K562 (cell line): ENCODE results near the gene CPEB1. TPM values are rescaled to one million over a fixed set of nuclear protein-coding genes. Genes with fewer than 3 reads are reported as not detected.

Experiments used
- ATAC-seq: fragments of 200-7000 bp; cut with Tn5 transposase; 3 replicates; pipeline ENCODE4 v1.9.1; 2020; ENCODE audit warnings: moderate library complexity
- BruUV-seq: library from RNA; stranded (reverse); fragments of 400-500 nt; replicated peaks from 2 replicates; lab custom pipeline; 2021; lab: Mats Ljungman, UMichigan
- CTCF ChIA-PET: fragments of 300-600 bp; formaldehyde crosslinking; extraction: SDS; loops from one replicate; lab custom pipeline; 2021; ENCODE audit warnings: low intra/inter-chr PET ratio; lab: Yijun Ruan, JAX
- POLR2A ChIA-PET: fragments of 300-600, 350-650 bp; sonication (Branson Sonifier 250); formaldehyde crosslinking; extraction: SDS; loops from one replicate; lab custom pipeline; 2021; ENCODE audit warnings: antibody characterized with exemption, inconsistent platforms; lab: Yijun Ruan, JAX
- DNase-seq, 4 experiments: peaks; one replicate each; pipeline versions ENCODE4 v3.0.0 to v3.0.0-alpha.2; 2011 to 2018; ENCODE audit warnings: low spot score in 3 of 4, mixed read lengths in 3 of 4; ENCODE audit errors: extremely low read depth in 1 of 4
- FAIRE-seq: peaks from 2 replicates; lab custom pipeline; 2011; peaks lifted over from hg19 to GRCh38; lab: Jason Lieb, UNC
- H2AFZ ChIP-seq: 2 replicates; pipeline ENCODE4 v1.6.0; 2011; ENCODE audit warnings: low read depth, low read length, control low read depth, inconsistent platforms
- H3K27ac ChIP-seq: fragments of 200-600 bp; 3 replicates; pipeline ENCODE4 v1.8.0; 2011; ENCODE audit warnings: low read depth, mild to moderate bottlenecking, control low read depth, inconsistent platforms, low read length, moderate library complexity, mixed read lengths; ENCODE audit errors: extremely low read depth
- H3K27me3 ChIP-seq, 2 experiments: fragments of 300-600 bp in 1 of 2; 2 replicates in 1 of 2; 3 replicates in 1 of 2; pipeline versions ENCODE4 v1.6.0 to v1.8.0; 2011; ENCODE audit warnings: inconsistent platforms in 2 of 2, low read length in 2 of 2, mild to moderate bottlenecking in 1 of 2, mixed read lengths in 1 of 2, moderate library complexity in 1 of 2; ENCODE audit not compliant: control insufficient read depth in 2 of 2, insufficient read depth in 2 of 2
- H3K36me3 ChIP-seq: fragments of 300-600 bp; 3 replicates; pipeline ENCODE4 v1.8.0; 2011; ENCODE audit warnings: mild to moderate bottlenecking, low read length, inconsistent platforms; ENCODE audit not compliant: control insufficient read depth, insufficient read depth
- H3K4me1 ChIP-seq, 2 experiments: fragments of 200-600 bp in 1 of 2; replicated peaks in 1 of 2; 2 replicates in 1 of 2; 3 replicates in 1 of 2; pipeline versions ENCODE4 v1.5.1 to v1.8.0; 2011; ENCODE audit warnings: inconsistent platforms in 2 of 2, low read length in 2 of 2, mild to moderate bottlenecking in 1 of 2, mixed read lengths in 1 of 2, moderate library complexity in 1 of 2; ENCODE audit not compliant: control insufficient read depth in 2 of 2, insufficient read depth in 2 of 2
- H3K4me2 ChIP-seq: 2 replicates; pipeline ENCODE4 v1.6.1; 2011; ENCODE audit warnings: low read length, control low read depth, inconsistent platforms, mixed read lengths; ENCODE audit not compliant: insufficient read depth
- H3K4me3 ChIP-seq: fragments of 200-600 bp; sonication (generic), shearing (Covaris generic); 2 replicates; pipeline ENCODE4 v1.5.1; 2016; ENCODE audit warnings: control low read depth, inconsistent platforms
- H3K79me2 ChIP-seq: fragments of 200-600 bp; 3 replicates; pipeline ENCODE4 v1.8.0; 2011; ENCODE audit warnings: low read length, inconsistent platforms; ENCODE audit not compliant: control insufficient read depth, insufficient read depth
- H3K9ac ChIP-seq, 2 experiments: 2 replicates each; pipeline versions ENCODE4 v1.6.0 to v1.6.1; 2011; ENCODE audit warnings: low read depth in 2 of 2, low read length in 2 of 2, control low read depth in 1 of 2, inconsistent platforms in 1 of 2, mild to moderate bottlenecking in 1 of 2, mixed read lengths in 1 of 2; ENCODE audit not compliant: insufficient read depth in 1 of 2
- H3K9me1 ChIP-seq: one replicate; pipeline ENCODE4 v1.6.0; 2011; ENCODE audit warnings: inconsistent platforms, mild to moderate bottlenecking, low read length, moderate library complexity; ENCODE audit not compliant: control insufficient read depth, insufficient read depth
- H3K9me3 ChIP-seq: replicated peaks from 2 replicates; pipeline ENCODE4 v1.5.1; 2011; ENCODE audit warnings: low read depth, low read length, inconsistent platforms; ENCODE audit not compliant: control insufficient read depth, insufficient read depth
- H4K20me1 ChIP-seq: replicated peaks from 2 replicates; pipeline ENCODE4 v1.6.1; 2011; ENCODE audit warnings: low read length, inconsistent platforms, mixed read lengths; ENCODE audit not compliant: control insufficient read depth, insufficient read depth
- CREB3L1 ChIP-seq: fragments of 450-650 bp; IDR thresholded peaks from 2 replicates; pipeline ENCODE4 v1.6.1; 2014; ENCODE audit warnings: low read depth, mild to moderate bottlenecking, moderate library complexity, borderline replicate concordance
- ELF1 ChIP-seq: fragments of 200-800 bp; sonication (Bioruptor generic); IDR thresholded peaks from 2 replicates; pipeline ENCODE4 v1.6.1; 2016; ENCODE audit warnings: missing genetic modification characterization, missing compliant biosample characterization
- FOSL1 ChIP-seq: fragments of 200-800 bp; sonication (Bioruptor generic); conservative IDR thresholded peaks from 2 replicates; pipeline ENCODE4 v1.6.1; 2016; ENCODE audit warnings: missing genetic modification characterization, missing compliant biosample characterization
- NR3C1 ChIP-seq: sonication (generic); formaldehyde crosslinking; IDR thresholded peaks from 2 replicates; pipeline ENCODE4 v1.8.1; 2022; ENCODE audit warnings: missing genetic modification reagents
- NR4A1 ChIP-seq, 2 experiments: fragments of 250-450 bp in 1 of 2; fragments of 450-650 bp in 1 of 2; sonication (Bioruptor Pico) in 1 of 2; IDR thresholded peaks; 2 replicates each; pipeline versions ENCODE4 v1.4.0 to v1.6.1; 2016 to 2020; ENCODE audit warnings: mild to moderate bottlenecking in 2 of 2, missing compliant biosample characterization in 1 of 2, missing genetic modification characterization in 1 of 2, moderate library complexity in 1 of 2
- RNF2 ChIP-seq: sonication (generic); IDR thresholded peaks from 2 replicates; pipeline ENCODE4 v1.6.1; 2016
- SRSF7 ChIP-seq: fragments of 200-400 bp; formaldehyde crosslinking; optimal IDR thresholded peaks from 2 replicates; pipeline ENCODE3; 2017; ENCODE audit warnings: mild to moderate bottlenecking, low read depth, low read length
- TEAD2 ChIP-seq: fragments of 450-650 bp; IDR thresholded peaks from 2 replicates; pipeline ENCODE4 v1.6.1; 2016; ENCODE audit warnings: missing genetic modification characterization, control low read depth, missing compliant biosample characterization
- ZMIZ1 ChIP-seq, 2 experiments: fragments of 150-350 bp in 1 of 2; IDR thresholded peaks; 2 replicates each; pipeline ENCODE4 v1.6.1; 2012 to 2016; ENCODE audit warnings: low read depth in 2 of 2, low read length in 2 of 2, mild to moderate bottlenecking in 1 of 2, moderate library complexity in 1 of 2
- ZNF175 ChIP-seq: fragments of 200-800 bp; sonication (Bioruptor generic); IDR thresholded peaks from 2 replicates; pipeline ENCODE4 v1.6.1; 2016; ENCODE audit warnings: low read depth, mild to moderate bottlenecking, missing genetic modification characterization, missing compliant biosample characterization
- ZNF445 ChIP-seq: fragments of 250-450 bp; sonication (Bioruptor Pico); IDR thresholded peaks from 2 replicates; pipeline ENCODE4 v1.4.0; 2020; ENCODE audit warnings: low read depth, mild to moderate bottlenecking, moderate library complexity
- WGBS: fragments of 100-300 bp; shearing (Covaris generic); methylation state at CpG from one replicate; pipeline ENCODE4 v1.1.6; 2016; ENCODE audit warnings: low coverage, mixed read lengths; ENCODE audit not compliant: insufficient coverage; ENCODE audit errors: missing lambda C conversion rate; 5-methylcytosine and 5-hydroxymethylcytosine counted together
- in situ Hi-C: fragments of 300-500 bp; cut with MboI; formaldehyde crosslinking; loops from 4 replicates; pipeline ENCODE4 v1.15.0; 2018; ENCODE audit warnings: inconsistent platforms, mixed read lengths
- intact Hi-C: fragments of 100-400 bp; cut with micrococcal nuclease; formaldehyde crosslinking; loops from 2 replicates; pipeline ENCODE4 v1.14.2; 2022
- polyA plus RNA-seq, 8 experiments: library from polyadenylated mRNA; depleted of rRNA in 4 of 8; stranded (reverse) in 5 of 8; unstranded in 3 of 8; fragments of >200 nt; fragmentation: Nextera tagmentation in 2 of 8; fragmentation: Illumina TruSeq in 1 of 8; extraction: Ambion mirVana in 2 of 8; extraction: Trizol in 1 of 8; gene quantifications; 2 replicates each; pipeline versions ENCODE4 v1.2.1 to v1.2.3, GENCODE V29; 2011 to 2014; ENCODE audit warnings: inconsistent platforms in 1 of 8, missing spikeins in 1 of 8
- total RNA-seq, 7 experiments: library from RNA; depleted of rRNA in 6 of 7; stranded (reverse); fragments of >200 nt in 6 of 7; fragmentation: Illumina TruSeq in 2 of 7; extraction: Trizol in 2 of 7; gene quantifications; 2 replicates each; pipeline versions ENCODE4 v1.2.1 to v1.2.3, GENCODE V29; 2011 to 2021; ENCODE audit warnings: low replicate concordance in 1 of 7
- TF ChIP-seq, protein P1 (sequence below): sonication (generic); formaldehyde crosslinking; IDR thresholded peaks from 2 replicates; pipeline ENCODE4 v1.8.0; 2022; ENCODE audit warnings: missing genetic modification reagents, mild to moderate bottlenecking, borderline replicate concordance
- TF ChIP-seq, protein P2 (sequence below), 3 experiments: fragments of 200-800 bp in 1 of 3; sonication (Bioruptor generic) in 1 of 3; sonication (generic) in 1 of 3; formaldehyde crosslinking in 1 of 3; IDR thresholded peaks; 2 replicates each; pipeline versions ENCODE4 v1.6.1 to v1.8.0; 2016 to 2022; ENCODE audit warnings: mild to moderate bottlenecking in 2 of 3, missing compliant biosample characterization in 2 of 3, missing genetic modification characterization in 2 of 3, missing genetic modification reagents in 1 of 3

CPEB1 gene
- total and polyA plus RNA-seq, 9 of the 15 experiments (the other 6 are each of a cell fraction or from before 2014, with no cell fraction given): 2.2 to 13.4 (median 9.7) TPM

GRCh38 chr15:82681371-82681770 is 34.2 kb upstream of the CPEB1 start:
- TF ChIP-seq SRSF7 (no peak), FOSL1 (tag) (no peak), NR4A1 (CRISPR knock-in tag; IDR thresholded peaks at IDR 0.05) (no peak), NR4A1 (tag; IDR thresholded peaks at IDR 0.05) (no peak), ZNF445 (CRISPR knock-in tag) (no peak), ZNF175 (CRISPR knock-in tag) (no peak), CREB3L1 (no peak), ELF1 (tag) (no peak), TEAD2 (tag) (no peak), RNF2 (no peak), ZMIZ1 (IDR thresholded peaks at IDR 0.05; ENCODE audit: low read depth in 2 of 2, low read length in 2 of 2) (no peak), NR3C1 (no peak)
- TF ChIP-seq, protein P1, sequence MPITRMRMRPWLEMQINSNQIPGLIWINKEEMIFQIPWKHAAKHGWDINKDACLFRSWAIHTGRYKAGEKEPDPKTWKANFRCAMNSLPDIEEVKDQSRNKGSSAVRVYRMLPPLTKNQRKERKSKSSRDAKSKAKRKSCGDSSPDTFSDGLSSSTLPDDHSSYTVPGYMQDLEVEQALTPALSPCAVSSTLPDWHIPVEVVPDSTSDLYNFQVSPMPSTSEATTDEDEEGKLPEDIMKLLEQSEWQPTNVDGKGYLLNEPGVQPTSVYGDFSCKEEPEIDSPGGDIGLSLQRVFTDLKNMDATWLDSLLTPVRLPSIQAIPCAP (CRISPR knock-in tag): no peak
- TF ChIP-seq, protein P2, sequence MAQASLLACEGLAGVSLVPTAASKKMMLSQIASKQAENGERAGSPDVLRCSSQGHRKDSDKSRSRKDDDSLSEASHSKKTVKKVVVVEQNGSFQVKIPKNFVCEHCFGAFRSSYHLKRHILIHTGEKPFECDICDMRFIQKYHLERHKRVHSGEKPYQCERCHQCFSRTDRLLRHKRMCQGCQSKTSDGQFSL (CRISPR knock-in tag; IDR thresholded peaks at IDR 0.05): no peak
- TF ChIP-seq, protein P2 (tag; IDR thresholded peaks at IDR 0.05): no peak
- Histone ChIP-seq H2AFZ (peak overlapping the region; percentile 98; the same call in 1 of the 2 replicates), H3K4me2 (peak overlapping the region; percentile 92), H4K20me1 (no peaks in the 10 kb centered on the region), H3K4me1 (peaks cover 14 to 23% of the 10 kb centered on the region in 2 experiments; a peak in 4 of 5 replicates), H3K9me1 (no peaks in the 10 kb centered on the region), H3K4me3 (peak overlapping the region; percentile 85; the same call in 1 of the 2 replicates), H3K9ac (peak overlapping the region in 1 of 2 experiments; percentile 98; a peak in 1 of 4 replicates), H3K27me3 (peaks cover 0 to 5% of the 10 kb centered on the region in 2 experiments; a peak in 1 of 5 replicates), H3K79me2 (no peaks in the 10 kb centered on the region), H3K27ac (no peak overlapping the region; the same call in 2 of the 3 replicates), H3K9me3 (no peaks in the 10 kb centered on the region), H3K36me3 (no peaks in the 10 kb centered on the region)
- CTCF ChIA-PET: no interaction called here
- intact Hi-C loops (loop anchor here (2.0 to 5.0 kb wide), 2 partner anchors 37 to 126 kb away; partner anchors contain the start of genes FSD2 and WHAMM), in situ Hi-C loops (no loop called here)
- POLR2A ChIA-PET: interaction anchor here (0.5 to 2.6 kb wide), 3 partner anchors 142 to 1080 kb away, joined by 4 to 24 read pairs (median 4); partner anchors contain the start of gene RPS17
- DNase-seq: no peak
- BruUV-seq: no TSS peak
- 87% methylated on average over 10 of the region's 10 CpGs for WGBS
- FAIRE-seq: no peak
- no peak for ATAC-seq
